GM12801 (cell line): Measurements from ENCODE around the gene DHRS7.

Experiments
- CTCF ChIP-seq: IDR thresholded peaks from one replicate; pipeline ENCODE4 v1.5.1; 2011; ENCODE audit warnings: control low read depth; ENCODE audit not compliant: insufficient read length; ENCODE audit errors: extremely low read depth

The DHRS7 gene

DNA sequence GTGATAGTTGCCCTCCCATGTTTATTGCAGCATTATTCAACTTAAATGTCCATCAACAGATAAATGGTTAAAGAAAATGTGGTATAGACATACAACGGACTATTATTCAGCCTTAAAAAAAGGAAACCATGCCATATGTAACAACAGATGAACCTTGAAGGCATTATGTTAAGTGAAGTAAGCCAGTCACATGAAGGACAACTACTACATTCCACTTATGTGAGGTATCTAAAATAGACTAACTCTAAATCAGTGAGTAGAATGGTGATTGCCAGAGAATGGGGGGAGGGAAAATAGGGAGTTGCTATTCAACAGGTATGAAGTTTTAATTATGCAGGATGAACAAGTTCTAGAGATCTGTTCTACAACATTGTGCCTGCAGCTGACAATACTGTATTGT is 63.4 kb downstream of the DHRS7 start:
- TF ChIP-seq CTCF, result no peak

DNA sequence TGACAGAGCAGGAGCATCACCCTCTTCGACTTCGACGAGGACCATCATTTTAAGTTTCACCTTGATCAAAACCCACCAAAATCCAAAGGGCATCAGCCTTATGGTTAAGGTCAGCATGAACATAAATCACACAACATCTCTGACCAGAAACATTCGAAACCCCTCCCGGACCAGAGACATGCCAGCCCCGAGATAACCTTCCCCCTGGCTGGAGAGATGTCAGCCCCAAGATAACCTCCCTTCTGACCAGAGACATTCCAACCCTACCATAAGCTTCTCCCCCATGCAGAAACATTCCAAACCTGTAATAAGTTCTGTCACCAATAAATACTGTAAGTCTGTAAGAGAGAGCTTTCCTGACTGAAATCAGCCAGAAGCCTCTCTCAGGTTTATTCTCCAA is 67.2 kb downstream of the DHRS7 start:
- no peak for TF ChIP-seq CTCF

DNA sequence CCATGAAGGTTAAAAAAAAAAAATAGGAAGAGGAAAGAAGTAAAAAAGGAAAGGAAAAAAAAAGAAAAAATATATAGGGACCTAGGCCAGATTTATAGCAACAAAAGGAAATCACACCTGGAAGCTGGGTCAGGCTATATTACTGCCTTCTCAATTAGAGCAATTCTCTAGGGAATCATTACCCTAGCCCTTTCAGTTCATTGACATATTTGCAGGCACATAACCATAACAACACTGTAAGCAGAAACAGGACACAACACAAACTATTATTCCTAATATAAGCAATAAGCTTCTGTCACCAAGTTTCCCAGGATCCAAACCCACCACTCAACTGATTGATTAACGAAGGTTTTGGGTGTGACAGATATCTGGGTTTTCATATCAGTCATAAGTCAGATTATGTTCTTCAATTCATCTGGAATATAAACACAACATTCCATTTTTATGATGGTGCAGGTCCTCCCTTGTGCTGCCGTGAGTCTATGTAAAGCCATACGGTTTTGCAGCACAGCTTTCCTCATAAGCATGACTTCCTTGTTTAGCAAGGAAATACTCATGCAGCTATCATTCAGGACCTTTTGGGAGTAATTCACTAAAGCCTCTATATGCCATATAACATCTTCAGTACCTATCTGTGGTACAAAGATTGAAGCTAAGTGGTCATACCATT is 69.3 kb downstream of the DHRS7 start:
- no peak for TF ChIP-seq CTCF

DNA sequence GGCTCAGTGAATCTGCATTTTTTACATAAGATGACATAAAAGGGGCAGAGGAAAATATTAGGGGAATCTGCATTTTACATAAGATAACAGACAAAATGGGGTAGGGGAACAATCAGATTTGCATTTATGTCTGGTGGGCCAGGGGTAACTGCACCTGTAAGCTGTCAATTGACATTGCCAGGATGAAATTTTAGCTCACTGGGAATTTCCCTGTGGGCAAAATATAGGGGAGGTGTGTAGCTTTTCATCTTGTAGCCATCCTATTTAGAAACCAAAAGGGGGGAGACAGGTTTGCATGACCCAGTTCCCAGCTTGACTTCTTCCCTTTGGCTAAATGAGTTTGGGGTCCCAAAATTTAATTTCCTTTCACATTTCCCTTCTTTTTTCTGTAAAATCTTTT is 70.0 kb downstream of the DHRS7 start:
- no peak for TF ChIP-seq CTCF

GRCh38 chr14:60094306-60094897 is 70.8 kb downstream of the DHRS7 start:
- no peak for TF ChIP-seq CTCF
